ENCODE data around the gene PPME1.
"Not testable (repeated sequence)": the region's sequence is repeated elsewhere in the genome, so short reads cannot be mapped to it uniquely, and the experiment has no call there.

DNA sequence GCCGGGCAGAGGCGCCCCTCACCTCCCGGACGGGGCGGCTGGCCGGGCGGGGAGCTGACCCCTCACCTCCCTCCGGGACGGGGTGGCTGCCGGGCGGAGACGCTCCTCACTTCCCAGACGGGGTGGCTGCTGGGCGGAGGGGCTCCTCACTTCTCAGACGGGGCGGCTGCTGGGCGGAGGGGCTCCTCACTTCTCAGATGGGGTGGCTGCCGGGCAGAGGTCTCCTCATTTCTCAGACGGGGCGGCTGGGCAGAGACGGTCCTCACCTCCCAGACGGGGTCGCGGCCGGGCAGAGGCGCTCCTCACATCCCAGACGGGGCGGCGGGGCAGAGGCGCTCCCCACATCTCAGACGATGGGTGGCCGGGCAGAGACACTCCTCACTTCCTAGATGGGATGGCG, 42.0 kb upstream of the PPME1 start:
- TF ChIP-seq, protein P1, sequence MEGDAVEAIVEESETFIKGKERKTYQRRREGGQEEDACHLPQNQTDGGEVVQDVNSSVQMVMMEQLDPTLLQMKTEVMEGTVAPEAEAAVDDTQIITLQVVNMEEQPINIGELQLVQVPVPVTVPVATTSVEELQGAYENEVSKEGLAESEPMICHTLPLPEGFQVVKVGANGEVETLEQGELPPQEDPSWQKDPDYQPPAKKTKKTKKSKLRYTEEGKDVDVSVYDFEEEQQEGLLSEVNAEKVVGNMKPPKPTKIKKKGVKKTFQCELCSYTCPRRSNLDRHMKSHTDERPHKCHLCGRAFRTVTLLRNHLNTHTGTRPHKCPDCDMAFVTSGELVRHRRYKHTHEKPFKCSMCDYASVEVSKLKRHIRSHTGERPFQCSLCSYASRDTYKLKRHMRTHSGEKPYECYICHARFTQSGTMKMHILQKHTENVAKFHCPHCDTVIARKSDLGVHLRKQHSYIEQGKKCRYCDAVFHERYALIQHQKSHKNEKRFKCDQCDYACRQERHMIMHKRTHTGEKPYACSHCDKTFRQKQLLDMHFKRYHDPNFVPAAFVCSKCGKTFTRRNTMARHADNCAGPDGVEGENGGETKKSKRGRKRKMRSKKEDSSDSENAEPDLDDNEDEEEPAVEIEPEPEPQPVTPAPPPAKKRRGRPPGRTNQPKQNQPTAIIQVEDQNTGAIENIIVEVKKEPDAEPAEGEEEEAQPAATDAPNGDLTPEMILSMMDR (IDR thresholded peaks at IDR 0.05; ENCODE audit: low read depth, low read length, poor library complexity, severe bottlenecking): not testable (repeated sequence)
- not testable (repeated sequence) for TF ChIP-seq EZH2phosphoT487 (IDR thresholded peaks at IDR 0.05; ENCODE audit: borderline replicate concordance, low read length)
